Subcutaneous adipose tissue (tissue), 4 donors: ENCODE results near the gene TTLL6. TPM values are rescaled to one million over a fixed set of nuclear protein-coding genes. Genes with fewer than 3 reads are reported as not detected.

Experiments
- total RNA-seq, 4 donors: library from RNA; depleted of rRNA; stranded (reverse); fragments of >200 nt; gene quantifications; one replicate each; pipeline ENCODE4 v1.1.0, GENCODE V29; 2016
- TF ChIP-seq, protein P1 (sequence below): fragments of 450-650 bp; IDR thresholded peaks from one replicate; pipeline ENCODE4 v1.5.1; 2016; ENCODE audit warnings: low read depth, mild to moderate bottlenecking, control low read depth, antibody characterized with exemption, moderate library complexity

TTLL6 gene
- under 1 TPM in 2 of 4 donors, not detected in 2; 0.66 to 0.75 TPM for total RNA-seq

DNA sequence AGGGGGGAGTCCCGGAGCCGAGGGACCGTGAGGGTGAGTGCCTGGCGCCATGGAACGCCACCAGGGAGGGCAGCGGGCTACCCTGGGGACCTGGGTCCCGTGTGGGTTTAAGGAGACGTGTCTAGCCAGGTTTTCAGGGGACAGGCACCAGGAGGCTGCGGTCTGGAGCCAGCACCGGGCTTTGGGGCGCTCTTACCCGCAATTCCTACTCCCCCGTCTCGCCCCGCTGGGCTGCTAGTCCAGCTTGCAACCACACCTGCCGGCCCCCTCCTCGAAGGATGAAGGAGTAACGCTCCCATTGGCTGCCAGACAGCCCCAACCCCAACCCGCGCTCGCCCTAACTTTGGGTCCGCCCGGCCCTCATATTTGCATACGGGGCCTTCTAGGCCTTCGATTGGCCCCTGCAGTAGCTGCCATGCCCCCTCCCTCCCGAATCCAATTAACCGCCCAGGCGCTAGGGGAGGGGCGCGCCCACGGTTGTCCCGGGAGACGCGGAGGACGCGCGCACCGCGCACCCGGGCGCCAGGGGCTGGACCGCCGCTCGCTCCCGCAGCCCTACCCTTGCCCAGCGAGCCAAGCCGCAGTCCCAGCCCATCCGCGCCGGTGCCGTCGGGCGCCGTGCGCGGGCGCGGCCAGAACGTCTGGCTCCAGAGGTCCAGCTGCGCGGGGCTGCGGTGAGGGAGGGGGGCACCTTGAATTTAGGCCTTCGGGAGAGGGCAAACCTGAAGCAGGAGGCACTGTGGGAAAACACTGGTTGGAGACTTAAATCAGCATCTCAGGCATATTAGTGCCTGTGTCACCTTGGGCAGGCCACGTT is at the start of gene TTLL6:
Gene TTLL6, minus strand, starts transcription at position 456 of the 817 bp plus-strand sequence. Its CDS starts 157 bp downstream, at position 299.
- TF ChIP-seq, protein P1, sequence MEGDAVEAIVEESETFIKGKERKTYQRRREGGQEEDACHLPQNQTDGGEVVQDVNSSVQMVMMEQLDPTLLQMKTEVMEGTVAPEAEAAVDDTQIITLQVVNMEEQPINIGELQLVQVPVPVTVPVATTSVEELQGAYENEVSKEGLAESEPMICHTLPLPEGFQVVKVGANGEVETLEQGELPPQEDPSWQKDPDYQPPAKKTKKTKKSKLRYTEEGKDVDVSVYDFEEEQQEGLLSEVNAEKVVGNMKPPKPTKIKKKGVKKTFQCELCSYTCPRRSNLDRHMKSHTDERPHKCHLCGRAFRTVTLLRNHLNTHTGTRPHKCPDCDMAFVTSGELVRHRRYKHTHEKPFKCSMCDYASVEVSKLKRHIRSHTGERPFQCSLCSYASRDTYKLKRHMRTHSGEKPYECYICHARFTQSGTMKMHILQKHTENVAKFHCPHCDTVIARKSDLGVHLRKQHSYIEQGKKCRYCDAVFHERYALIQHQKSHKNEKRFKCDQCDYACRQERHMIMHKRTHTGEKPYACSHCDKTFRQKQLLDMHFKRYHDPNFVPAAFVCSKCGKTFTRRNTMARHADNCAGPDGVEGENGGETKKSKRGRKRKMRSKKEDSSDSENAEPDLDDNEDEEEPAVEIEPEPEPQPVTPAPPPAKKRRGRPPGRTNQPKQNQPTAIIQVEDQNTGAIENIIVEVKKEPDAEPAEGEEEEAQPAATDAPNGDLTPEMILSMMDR: no peak

DNA sequence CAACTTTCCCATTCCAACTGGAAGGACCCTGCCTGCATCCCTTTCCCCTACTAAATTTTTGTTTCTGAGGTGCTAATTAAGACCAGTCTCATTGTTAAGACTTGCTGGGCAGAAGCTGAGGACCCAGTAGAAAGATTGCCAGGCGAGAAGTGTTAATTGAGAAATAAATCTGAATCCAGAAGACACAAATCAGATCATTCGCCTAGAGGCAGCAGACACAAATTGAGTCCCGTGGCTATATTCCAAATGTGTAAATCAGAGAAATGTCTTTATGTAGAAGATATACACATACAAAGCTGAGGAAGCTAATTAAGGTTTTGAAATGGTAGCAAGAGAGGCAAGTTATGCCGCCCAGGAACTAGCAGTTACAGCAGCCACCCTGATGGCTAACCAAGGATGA is 43.4 kb upstream of the TTLL6 start:
- TF ChIP-seq, protein P1: no peak

DNA sequence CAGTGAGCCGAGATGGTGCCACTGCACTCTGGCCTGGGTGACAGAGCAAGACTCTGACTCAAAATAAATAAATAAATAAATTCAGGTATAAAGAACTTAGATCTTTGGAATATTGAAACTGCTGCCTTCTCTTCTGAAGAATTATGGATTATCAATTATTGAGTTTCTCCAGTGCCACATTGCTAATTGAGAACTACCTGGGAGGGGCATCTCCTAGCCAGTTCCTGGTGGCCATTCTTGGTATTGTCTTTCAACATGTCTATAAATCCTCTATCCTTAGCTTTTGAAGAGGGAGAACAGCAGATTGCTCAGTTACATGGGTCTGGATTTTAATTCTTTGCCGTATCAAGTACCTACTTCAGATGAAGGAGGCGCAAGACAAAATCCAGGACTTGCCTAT is 43.0 kb upstream of the TTLL6 start:
- TF ChIP-seq, protein P1: no peak

DNA sequence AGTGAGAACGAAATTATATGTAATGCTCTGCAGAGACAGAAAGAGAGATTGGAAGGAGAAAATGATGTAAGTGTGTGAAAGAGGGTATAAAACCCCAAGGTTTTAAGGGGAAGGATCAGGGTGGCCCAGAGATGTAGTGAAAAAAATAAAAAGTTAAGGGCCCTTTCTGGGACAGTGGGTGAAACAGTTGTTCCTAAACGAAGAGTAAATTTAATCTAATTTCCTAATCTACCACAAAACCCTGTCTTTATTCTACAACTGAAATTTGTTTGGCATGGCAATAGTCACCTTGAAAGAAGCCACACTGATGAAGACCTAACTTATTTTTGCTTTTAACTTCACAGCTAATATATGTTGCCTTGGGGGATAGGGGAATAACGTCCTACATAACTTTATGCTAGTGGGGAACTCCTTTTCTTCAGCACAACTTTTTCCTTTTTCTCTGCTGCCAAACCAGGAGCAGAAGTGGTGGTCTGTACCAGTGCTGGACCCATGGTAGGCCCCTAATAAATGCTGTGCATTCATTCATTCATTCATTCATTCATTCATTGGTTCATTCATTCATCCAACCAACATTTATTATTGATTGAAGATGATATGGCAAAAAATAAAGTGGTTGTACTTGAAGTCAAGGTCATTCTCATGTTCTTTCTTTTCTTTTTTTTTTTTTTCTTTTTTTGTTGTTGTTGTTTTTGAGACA is 39.2 kb upstream of the TTLL6 start:
- TF ChIP-seq, protein P1: no peak

DNA sequence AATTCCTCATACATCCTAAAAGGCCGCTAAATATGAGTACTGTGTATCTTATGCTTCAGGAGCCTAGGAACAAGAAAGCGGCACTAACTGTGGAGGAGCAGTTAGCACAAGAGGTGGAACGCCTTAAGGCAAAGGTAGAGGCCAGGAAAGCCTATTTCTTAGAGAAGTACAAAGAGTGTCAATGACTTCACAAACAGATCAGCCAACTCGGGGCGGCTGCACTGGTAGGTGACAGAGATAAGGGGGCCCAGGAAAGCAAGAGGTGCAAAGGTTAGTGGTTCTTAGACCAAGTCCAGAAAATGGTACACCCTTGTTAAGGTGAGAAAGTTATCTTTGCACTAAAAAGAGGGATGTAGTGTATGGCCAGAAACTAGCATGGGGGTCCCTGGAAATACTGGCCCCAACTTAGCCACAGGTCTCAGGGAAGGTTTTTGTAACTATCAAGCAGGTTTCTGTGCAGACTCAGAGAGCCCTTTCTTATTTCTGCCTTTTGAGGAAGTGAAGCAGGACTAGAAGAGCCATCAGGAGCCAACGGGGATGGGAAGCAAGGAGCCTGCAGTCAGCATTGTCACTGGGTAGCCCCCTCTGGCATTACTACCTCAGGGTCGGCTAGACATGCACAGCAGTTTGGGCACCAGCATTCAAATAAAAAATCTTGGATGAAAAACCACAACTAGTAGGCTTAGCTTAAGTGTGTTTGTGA is 37.9 kb upstream of the TTLL6 start:
- TF ChIP-seq, protein P1: no peak

DNA sequence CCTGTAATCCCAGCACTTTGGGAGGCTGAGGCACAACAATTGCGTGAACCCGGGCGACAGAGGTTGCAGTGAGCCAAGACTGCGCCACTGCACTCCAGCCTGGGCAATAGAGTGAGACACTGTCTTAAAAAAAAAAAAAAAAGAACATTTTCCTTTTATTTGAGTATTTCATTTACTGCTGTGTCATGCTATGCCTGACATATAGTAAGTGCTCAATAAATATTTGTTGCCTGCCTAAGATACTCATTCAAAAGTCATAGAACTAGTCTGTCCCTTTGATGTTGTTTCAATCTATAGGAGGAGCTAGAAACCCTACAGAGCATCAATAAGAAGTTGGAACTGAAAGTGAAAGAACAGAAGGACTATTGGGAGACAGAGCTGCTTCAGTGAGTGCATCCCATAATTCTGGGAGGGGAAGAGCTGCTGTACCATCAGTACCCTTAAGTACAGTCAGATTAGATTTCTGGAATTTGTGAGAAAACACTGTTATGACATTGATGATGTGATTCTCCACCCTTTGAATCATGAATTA is 33.8 kb upstream of the TTLL6 start:
- TF ChIP-seq, protein P1: no peak
